Measurements from ENCODE around the gene KIAA1614.

- TF ChIP-seq, protein P1, sequence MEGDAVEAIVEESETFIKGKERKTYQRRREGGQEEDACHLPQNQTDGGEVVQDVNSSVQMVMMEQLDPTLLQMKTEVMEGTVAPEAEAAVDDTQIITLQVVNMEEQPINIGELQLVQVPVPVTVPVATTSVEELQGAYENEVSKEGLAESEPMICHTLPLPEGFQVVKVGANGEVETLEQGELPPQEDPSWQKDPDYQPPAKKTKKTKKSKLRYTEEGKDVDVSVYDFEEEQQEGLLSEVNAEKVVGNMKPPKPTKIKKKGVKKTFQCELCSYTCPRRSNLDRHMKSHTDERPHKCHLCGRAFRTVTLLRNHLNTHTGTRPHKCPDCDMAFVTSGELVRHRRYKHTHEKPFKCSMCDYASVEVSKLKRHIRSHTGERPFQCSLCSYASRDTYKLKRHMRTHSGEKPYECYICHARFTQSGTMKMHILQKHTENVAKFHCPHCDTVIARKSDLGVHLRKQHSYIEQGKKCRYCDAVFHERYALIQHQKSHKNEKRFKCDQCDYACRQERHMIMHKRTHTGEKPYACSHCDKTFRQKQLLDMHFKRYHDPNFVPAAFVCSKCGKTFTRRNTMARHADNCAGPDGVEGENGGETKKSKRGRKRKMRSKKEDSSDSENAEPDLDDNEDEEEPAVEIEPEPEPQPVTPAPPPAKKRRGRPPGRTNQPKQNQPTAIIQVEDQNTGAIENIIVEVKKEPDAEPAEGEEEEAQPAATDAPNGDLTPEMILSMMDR (IDR thresholded peaks at IDR 0.05), result no peak
- TF ChIP-seq POLR2AphosphoS5 (IDR thresholded peaks at IDR 0.05) (no peak), POLR2A (IDR thresholded peaks at IDR 0.05) (no peak)
Observed at GRCh38 chr1:180948641-180949615, 36.2 kb downstream of the KIAA1614 start.

Data from breast epithelium (tissue), 3 donors.